Activated naive CD8-positive, alpha-beta T cell treated with anti-CD3 and anti-CD28 coated beads, Interleukin-2, amount 50 U/mL, for 24 hours (primary cell): ENCODE data around the gene SULT1A1.
"Not testable (repeated sequence)": the region's sequence is repeated elsewhere in the genome, so short reads cannot be mapped to it uniquely, and the experiment has no call there.

ENCODE experiments used
- ATAC-seq: fragments of 150-1000 bp; cut with Tn5 transposase; one replicate; pipeline ENCODE4 v1.10.0; 2021
- DNase-seq: peaks from one replicate; pipeline ENCODE4 v3.0.0; 2021
- H3K27ac Mint-ChIP-seq: one replicate; pipeline ENCODE4 v1.8.0; 2021; ENCODE audit warnings: mild to moderate bottlenecking, mixed read lengths
- H3K27me3 Mint-ChIP-seq: one replicate; pipeline ENCODE4 v1.8.0; 2021; ENCODE audit warnings: mixed read lengths
- H3K36me3 Mint-ChIP-seq: one replicate; pipeline ENCODE4 v1.8.0; 2021; ENCODE audit warnings: low read depth, mixed read lengths
- H3K4me1 Mint-ChIP-seq: one replicate; pipeline ENCODE4 v1.8.0; 2021; ENCODE audit warnings: mixed read lengths
- H3K4me3 Mint-ChIP-seq: one replicate; pipeline ENCODE4 v1.8.0; 2021; ENCODE audit warnings: mild to moderate bottlenecking, moderate library complexity, mixed read lengths
- H3K9me3 Mint-ChIP-seq: one replicate; pipeline ENCODE4 v1.8.0; 2021; ENCODE audit warnings: mixed read lengths

The SULT1A1 gene

GRCh38 chr16:28602529-28602928 lies 7.3 kb downstream of the SULT1A1 start:
- H3K4me3 Mint-ChIP-seq, result no peak overlapping the region
- H3K4me1 Mint-ChIP-seq, result no peaks in the 10 kb centered on the region
- H3K27ac Mint-ChIP-seq, result no peak overlapping the region
- no peaks in the 10 kb centered on the region for H3K9me3 Mint-ChIP-seq
- no peaks in the 10 kb centered on the region for H3K36me3 Mint-ChIP-seq
- no peak for DNase-seq
- no peak for ATAC-seq
- no peaks in the 10 kb centered on the region for H3K27me3 Mint-ChIP-seq

GRCh38 chr16:28602062-28602461 lies 7.8 kb downstream of the SULT1A1 start:
- not testable (repeated sequence) for ATAC-seq, H3K27me3 Mint-ChIP-seq, H3K27ac Mint-ChIP-seq, H3K9me3 Mint-ChIP-seq, DNase-seq, H3K36me3 Mint-ChIP-seq, H3K4me3 Mint-ChIP-seq, H3K4me1 Mint-ChIP-seq

GRCh38 chr16:28601589-28601988 lies 8.3 kb downstream of the SULT1A1 start:
- ATAC-seq, H3K9me3 Mint-ChIP-seq, H3K4me1 Mint-ChIP-seq, DNase-seq, H3K36me3 Mint-ChIP-seq, H3K27ac Mint-ChIP-seq, H3K4me3 Mint-ChIP-seq, H3K27me3 Mint-ChIP-seq: not testable (repeated sequence)

- not testable (repeated sequence) for DNase-seq, H3K36me3 Mint-ChIP-seq, H3K4me1 Mint-ChIP-seq, ATAC-seq, H3K27me3 Mint-ChIP-seq, H3K9me3 Mint-ChIP-seq, H3K27ac Mint-ChIP-seq, H3K4me3 Mint-ChIP-seq
These were observed 8.9 kb downstream of the SULT1A1 start for GRCh38 chr16:28600965-28601364.

GRCh38 chr16:28599377-28600285 lies 10.2 kb downstream of the SULT1A1 start:
- not testable (repeated sequence) for H3K36me3 Mint-ChIP-seq, DNase-seq, H3K9me3 Mint-ChIP-seq, H3K4me3 Mint-ChIP-seq, H3K4me1 Mint-ChIP-seq, H3K27me3 Mint-ChIP-seq, H3K27ac Mint-ChIP-seq
- peak; percentile 68 for ATAC-seq

GRCh38 chr16:28597692-28598261 lies 12.1 kb downstream of the SULT1A1 start:
- Mint-ChIP-seq H3K27ac (no peak overlapping the region), H3K4me3 (no peak overlapping the region), H3K9me3 (no peaks in the 10 kb centered on the region), H3K36me3 (no peaks in the 10 kb centered on the region), H3K27me3 (no peaks in the 10 kb centered on the region), H3K4me1 (no peaks in the 10 kb centered on the region)
- DNase-seq (no peak), ATAC-seq (no peak)

- Mint-ChIP-seq H3K4me3 (no peak within 1 kb of the TSS), H3K27ac (no peak within 1 kb of the TSS), H3K36me3 (no peaks in the 10 kb centered on the region), H3K9me3 (no peaks in the 10 kb centered on the region), H3K27me3 (no peaks in the 10 kb centered on the region), H3K4me1 (no peaks in the 10 kb centered on the region)
- ATAC-seq (no peak), DNase-seq (no peak)
These were observed 12.8 kb downstream of the SULT1A1 start, which contains the start of gene SULT1A2 for GRCh38 chr16:28596840-28597691. Gene SULT1A2 (minus strand): TSS chr16:28597050. CDS start chr16:28595930, 1,120 bp downstream.

GRCh38 chr16:28596115-28596630 lies 13.7 kb downstream of the SULT1A1 start:
- Mint-ChIP-seq H3K27me3 (no peaks in the 10 kb centered on the region), H3K36me3 (no peaks in the 10 kb centered on the region), H3K4me1 (no peaks in the 10 kb centered on the region), H3K27ac (no peak overlapping the region), H3K9me3 (no peaks in the 10 kb centered on the region), H3K4me3 (no peak overlapping the region)
- DNase-seq, result no peak
- ATAC-seq, result no peak

GRCh38 chr16:28595451-28595850 lies 14.4 kb downstream of the SULT1A1 start:
- H3K36me3 Mint-ChIP-seq, ATAC-seq, H3K27ac Mint-ChIP-seq, H3K9me3 Mint-ChIP-seq, H3K27me3 Mint-ChIP-seq, H3K4me3 Mint-ChIP-seq, DNase-seq, H3K4me1 Mint-ChIP-seq: not testable (repeated sequence)

GRCh38 chr16:28592979-28593553 lies 16.8 kb downstream of the SULT1A1 start:
- peaks cover 9% of the 10 kb centered on the region for H3K36me3 Mint-ChIP-seq
- no peaks in the 10 kb centered on the region for H3K9me3 Mint-ChIP-seq
- no peak overlapping the region for H3K4me3 Mint-ChIP-seq
- no peaks in the 10 kb centered on the region for H3K27me3 Mint-ChIP-seq
- no peaks in the 10 kb centered on the region for H3K4me1 Mint-ChIP-seq
- no peak for DNase-seq
- no peak for ATAC-seq
- no peak overlapping the region for H3K27ac Mint-ChIP-seq

- ATAC-seq, result no peak
- Mint-ChIP-seq H3K9me3 (no peaks in the 10 kb centered on the region), H3K4me3 (no peak overlapping the region), H3K27ac (no peak overlapping the region), H3K36me3 (peaks cover 9% of the 10 kb centered on the region), H3K4me1 (no peaks in the 10 kb centered on the region), H3K27me3 (no peaks in the 10 kb centered on the region)
- no peak for DNase-seq
These were observed 17.3 kb downstream of the SULT1A1 start for GRCh38 chr16:28592511-28592910.

- H3K4me1 Mint-ChIP-seq, result no peaks in the 10 kb centered on the region
- no peaks in the 10 kb centered on the region for H3K9me3 Mint-ChIP-seq
These were observed 18.5 kb downstream of the SULT1A1 start for GRCh38 chr16:28591355-28591754.

GRCh38 chr16:28590384-28591340 lies 19.2 kb downstream of the SULT1A1 start:
- H3K4me3 Mint-ChIP-seq, result no peak overlapping the region
- ATAC-seq (no peak), DNase-seq (no peak)
- H3K9me3 Mint-ChIP-seq, result no peaks in the 10 kb centered on the region
- no peak overlapping the region for H3K27ac Mint-ChIP-seq
- H3K27me3 Mint-ChIP-seq, result no peaks in the 10 kb centered on the region
- no peaks in the 10 kb centered on the region for H3K4me1 Mint-ChIP-seq
- H3K36me3 Mint-ChIP-seq, result peaks cover 12% of the 10 kb centered on the region

More at GRCh38 chr16:28591355-28591754, 18.5 kb downstream of the SULT1A1 start:
- H3K27ac Mint-ChIP-seq, result no peak overlapping the region
- no peaks in the 10 kb centered on the region for H3K27me3 Mint-ChIP-seq
- no peak overlapping the region for H3K4me3 Mint-ChIP-seq
- peaks cover 12% of the 10 kb centered on the region for H3K36me3 Mint-ChIP-seq
- DNase-seq (no peak), ATAC-seq (no peak)
